RCC 7860 (cell line): ENCODE results near the gene MDH1B.
"Not testable (repeated sequence)": the region's sequence is repeated elsewhere in the genome, so short reads cannot be mapped to it uniquely, and the experiment has no call there.

Source experiments
- DNase-seq: peaks from one replicate; pipeline ENCODE4 v3.0.0-alpha.2; 2015; ENCODE audit warnings: low spot score
- FAIRE-seq: peaks from 2 replicates; lab custom pipeline; 2012; peaks lifted over from hg19 to GRCh38; lab: Jason Lieb, UNC

MDH1B gene

GRCh38 chr2:206774871-206775270, 9.7 kb upstream of the MDH1B start:
- no peak for FAIRE-seq
- DNase-seq: no peak

DNA sequence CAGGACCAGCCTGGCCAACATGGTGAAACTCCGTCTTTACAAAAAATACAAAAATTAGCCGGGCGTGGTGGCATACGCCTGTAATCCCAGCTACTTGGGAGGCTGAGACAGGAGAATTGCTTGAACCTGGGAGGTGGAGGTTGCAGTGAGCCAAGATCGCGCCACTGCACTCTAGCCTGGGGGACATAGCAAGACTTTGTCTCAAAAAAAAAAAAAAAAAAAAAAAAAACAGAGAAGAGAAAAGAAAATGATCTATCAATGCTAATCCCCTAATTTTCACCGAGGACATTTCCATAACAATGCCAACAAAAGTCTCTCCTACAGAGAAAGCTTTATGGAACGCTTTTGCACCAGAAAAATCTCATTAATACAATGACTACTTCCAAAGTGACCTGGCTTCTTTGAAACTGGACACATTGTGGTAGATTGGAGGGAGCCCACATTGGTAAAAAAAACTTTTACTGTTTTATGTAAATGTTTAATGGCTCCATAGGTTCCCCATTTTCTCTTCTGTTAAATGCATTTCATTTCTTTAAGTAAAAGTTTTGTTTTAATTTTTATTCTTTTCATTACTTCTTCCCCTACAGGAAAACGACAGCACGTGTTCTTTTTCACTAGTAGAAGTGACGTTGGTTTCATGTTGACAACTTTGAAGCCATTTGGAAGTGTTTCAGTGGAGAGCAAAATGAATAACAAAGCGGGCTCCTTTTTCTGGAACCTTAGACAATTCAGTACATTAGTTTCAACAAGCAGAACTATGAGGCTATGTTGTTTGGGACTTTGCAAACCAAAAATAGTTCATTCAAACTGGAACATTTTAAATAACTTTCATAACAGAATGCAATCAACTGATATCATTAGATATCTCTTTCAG, 1.2 kb upstream of the MDH1B start:
- DNase-seq: no peak

GRCh38 chr2:206764673-206765241, 371 bp downstream of the MDH1B start:
- FAIRE-seq (no peak), DNase-seq (no peak)

More for the DNA sequence above, 1.2 kb upstream of the MDH1B start:
- no peak for FAIRE-seq

- no peak for DNase-seq
- FAIRE-seq: no peak
Observed at GRCh38 chr2:206756816-206757215, 8.3 kb downstream of the MDH1B start.

- FAIRE-seq: no peak
- DNase-seq: no peak
Observed at GRCh38 chr2:206740800-206741199, 24.3 kb downstream of the MDH1B start.

DNA sequence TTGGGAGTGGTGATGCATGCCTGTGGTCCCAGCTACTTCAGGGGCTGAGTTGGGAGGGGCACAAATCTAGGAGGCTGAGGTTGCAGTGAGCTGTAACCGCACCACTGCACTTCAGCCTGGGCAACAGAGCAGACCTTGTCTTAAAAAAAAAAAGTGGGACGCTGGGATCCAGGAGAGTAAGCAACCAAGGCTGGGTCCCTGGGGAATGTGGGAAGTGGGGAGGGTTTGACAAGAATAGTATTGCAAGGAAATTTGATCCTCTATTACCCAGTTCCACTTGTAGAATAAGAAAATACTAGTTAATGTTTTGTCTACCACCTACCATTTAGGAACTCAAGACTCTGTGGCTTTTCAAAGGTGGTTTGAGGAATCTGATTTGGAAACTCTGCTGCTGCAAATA, 25.9 kb downstream of the MDH1B start:
- DNase-seq (no peak), FAIRE-seq (no peak)

DNA sequence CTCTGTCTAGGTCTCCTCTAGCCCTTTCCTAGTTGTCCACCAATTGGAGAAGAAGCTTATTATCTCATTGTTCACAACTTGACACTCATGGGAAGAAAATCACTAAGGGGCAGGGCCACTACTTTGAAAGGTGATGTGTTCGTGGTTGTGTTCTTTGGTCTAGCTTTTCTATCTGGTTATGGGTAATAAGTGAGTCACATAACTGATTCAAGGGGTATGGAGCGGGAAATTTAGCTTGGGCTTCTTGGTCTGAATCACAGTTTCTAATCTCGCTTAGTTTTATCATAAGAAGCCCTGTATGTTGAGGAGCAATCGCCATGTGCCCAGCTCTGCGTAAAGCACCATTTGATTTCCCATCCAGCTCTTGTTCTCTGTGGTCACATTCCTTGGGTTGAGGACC, 28.2 kb downstream of the MDH1B start:
- FAIRE-seq (no peak), DNase-seq (no peak)

DNA sequence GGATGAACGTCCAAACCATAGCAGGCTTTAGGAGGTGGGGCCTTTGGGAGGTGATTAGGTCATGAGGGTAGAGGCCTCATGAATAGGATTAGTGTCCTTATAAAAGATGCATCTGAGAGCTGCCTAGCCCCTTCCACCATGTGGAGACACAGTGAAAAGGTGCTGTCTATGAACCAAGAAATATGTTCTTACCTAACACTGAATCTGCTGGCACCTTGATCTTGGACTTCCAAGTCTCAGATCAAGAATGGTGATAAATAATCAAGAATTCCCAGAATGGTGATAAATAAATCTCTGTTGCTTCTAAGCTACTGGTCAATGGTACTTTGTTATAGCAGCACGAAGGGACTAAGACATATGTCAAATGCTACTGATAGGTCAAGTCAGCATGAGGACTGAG, 31.8 kb downstream of the MDH1B start:
- no peak for DNase-seq
- no peak for FAIRE-seq

DNA sequence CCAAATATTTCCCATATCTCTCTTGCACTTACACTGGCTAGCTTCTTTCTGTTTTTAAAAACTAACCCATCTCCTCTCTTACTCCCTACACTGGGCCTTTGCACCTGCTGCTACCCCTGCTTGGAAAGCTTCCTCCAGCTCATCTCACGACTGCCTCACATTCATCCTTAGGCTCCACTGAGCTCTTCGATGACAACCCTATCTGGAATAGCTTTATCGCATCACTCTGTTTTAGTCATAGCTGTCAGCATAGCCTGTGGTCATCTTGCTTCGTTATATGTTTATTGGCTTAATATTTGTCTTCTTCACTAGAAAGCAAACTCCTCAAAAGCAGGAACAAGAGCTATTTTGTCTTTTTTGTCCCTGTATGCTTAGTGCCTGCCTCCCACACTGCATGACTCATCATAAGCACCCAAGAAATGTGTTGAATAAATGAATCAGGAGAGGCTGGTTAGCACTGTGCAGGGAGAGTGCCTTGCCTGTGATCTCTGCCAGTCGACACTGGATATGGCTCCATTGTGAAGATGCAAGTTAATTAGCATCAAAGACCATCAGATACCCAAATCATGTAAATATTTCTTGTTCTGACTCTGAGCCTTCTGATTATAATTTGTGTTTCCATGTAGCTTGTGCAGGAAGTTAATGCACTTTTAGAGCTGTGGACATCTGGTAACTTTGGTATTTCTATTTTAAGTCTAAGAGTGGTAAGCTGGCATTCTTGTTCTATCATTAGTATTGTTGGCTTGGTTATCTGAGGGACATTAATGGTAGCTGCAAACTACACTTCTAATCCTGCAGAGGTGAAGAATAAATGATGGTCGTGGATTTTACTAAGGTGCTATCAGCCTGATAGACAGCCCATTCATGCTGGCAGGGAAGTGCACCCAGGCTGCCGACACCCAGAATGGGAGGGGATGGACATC, 36.6 kb downstream of the MDH1B start:
- DNase-seq (peak; percentile 22), FAIRE-seq (no peak)

DNA sequence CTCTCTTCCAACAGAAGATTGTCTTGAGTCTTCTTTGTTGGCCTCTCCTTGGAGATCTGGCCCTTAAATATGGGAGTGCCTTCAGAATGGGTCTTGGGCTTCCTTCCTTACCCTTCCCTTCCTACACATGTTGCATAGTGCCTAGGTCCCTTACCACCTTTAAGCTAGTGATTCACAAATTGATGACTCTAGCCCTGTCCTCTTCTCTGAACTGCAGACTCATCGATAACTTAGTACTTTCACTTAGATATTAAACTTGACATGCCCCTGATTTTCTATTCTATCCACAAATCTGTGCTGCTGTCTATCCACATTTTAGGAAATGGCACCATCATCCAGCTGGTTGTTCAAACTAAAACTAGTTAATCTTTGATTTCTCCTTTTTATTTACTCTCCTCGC, 37.8 kb downstream of the MDH1B start:
- FAIRE-seq (no peak), DNase-seq (no peak)

DNA sequence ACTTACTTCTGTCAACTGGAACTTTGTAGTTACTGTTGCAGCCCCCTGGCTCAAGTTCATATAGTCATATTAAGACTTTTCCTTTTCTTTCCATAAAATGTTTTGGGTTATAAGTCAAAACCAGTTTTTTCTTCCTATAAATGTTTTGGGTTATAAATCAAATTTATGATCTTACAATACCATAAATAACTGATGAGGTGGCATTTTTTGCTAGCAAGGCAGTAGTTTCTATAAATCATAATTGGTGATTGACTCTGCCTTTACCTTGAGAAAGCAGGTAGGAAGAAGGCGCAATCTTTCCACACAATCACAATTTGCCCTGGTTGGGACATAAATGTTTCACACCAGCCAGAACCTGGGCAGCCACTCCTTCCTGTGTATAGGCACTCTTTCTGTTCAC, 41.8 kb downstream of the MDH1B start:
- DNase-seq (no peak), FAIRE-seq (no peak)

DNA sequence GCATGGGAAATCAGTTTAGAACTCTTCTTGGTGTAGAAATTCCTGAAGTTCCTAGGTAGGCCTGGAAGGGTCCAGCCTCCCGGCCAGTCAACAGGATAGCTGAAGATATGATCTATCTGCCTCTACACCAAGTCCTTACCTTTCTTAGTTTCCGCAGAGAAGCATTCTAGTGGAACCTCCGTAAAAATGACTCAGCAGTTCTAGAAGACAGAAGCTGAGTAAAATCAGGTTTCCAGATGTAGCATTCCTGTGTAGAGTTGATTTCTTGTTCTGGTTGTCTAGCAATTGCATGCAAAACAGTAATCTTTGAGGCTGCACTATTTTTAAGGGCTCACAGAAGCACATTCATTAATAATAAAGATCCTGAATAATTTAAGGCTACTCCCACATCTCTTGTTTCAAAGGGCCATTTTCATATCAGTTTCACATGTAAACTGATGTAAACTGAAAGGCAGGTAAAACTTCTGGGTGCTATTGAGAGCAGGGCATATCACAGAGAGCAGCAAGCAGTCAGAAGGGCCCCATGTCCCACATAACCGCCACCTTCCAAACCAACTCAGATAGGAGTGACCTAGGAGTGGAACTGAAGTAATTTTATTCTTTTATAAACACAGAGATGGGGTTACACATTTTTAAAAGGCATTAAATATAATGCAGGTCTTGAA, 43.7 kb downstream of the MDH1B start:
- DNase-seq: no peak
- FAIRE-seq: no peak

GRCh38 chr2:206718296-206718695, 46.8 kb downstream of the MDH1B start, which contains the start of gene DYTN:
DYTN (minus strand) TSS chr2:206718396; CDS start chr2:206718279, 117 bp downstream.
- FAIRE-seq (no peak), DNase-seq (no peak)

- DNase-seq (no peak), FAIRE-seq (no peak)
Observed at GRCh38 chr2:206716623-206717022, 48.5 kb downstream of the MDH1B start.

DNA sequence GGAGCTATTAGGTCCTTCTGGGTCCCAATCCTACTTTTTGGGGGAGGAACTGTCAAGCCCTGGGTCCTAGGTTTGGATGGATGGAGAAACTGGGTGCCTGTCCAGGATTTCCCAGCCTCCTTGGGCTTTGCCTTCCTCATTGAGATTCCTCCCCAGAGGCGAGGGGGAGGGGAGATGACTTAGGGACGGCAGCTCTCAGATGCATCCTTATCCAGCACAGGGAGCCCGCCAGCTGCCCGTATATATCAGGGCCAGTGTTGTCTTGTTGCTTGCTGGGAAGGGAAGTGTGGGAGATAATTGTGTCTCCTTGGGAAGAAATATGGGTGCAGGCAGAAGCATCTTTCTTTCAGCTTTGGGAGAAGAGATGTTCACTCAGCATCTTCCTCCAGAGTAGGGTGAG, 49.9 kb downstream of the MDH1B start:
- not testable (repeated sequence) for FAIRE-seq, DNase-seq

DNA sequence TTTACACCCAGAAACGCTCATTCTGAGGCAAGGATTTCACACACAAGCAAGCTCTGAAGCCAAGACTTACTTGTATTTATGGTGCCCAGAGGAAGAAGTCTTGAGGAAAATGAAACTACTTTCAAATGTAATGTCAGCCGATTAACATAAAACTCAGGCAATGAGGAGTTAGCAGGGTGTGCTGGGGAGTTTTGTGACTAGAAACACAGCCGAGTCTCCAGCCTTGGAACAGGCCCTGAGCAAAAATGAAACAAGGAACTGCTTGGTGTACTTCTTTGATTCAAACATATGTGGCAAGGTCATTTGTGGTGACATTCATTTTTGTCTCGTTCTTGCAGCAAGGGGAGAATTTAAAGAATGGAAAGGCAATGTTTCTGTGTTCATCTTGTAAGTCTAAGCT, 51.4 kb downstream of the MDH1B start:
- DNase-seq (no peak), FAIRE-seq (no peak)

DNA sequence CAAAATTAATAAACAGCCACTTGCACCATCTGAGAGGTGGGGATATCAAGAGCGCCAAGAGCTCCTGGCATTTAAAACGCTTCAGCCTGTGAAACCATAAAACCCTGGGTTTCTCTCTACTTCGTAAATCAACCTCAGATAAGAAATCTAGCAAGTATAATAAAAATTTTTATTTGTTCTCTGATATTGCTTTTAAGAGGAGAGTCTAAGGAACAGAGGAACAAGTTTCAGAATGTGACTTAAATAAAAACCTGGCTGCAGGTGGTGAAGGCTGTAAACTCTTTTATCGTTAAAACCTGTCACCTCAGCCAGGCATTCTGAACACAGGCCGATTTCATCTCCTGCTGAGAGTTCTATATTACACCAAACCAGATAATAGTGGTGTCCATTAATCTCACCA, 56.8 kb downstream of the MDH1B start:
- no peak for FAIRE-seq
- DNase-seq: no peak

GRCh38 chr2:206707164-206707701, 57.9 kb downstream of the MDH1B start:
- FAIRE-seq: no peak

GRCh38 chr2:206701952-206702605, 63.0 kb downstream of the MDH1B start:
- FAIRE-seq (no peak), DNase-seq (no peak)

More at GRCh38 chr2:206707164-206707701, 57.9 kb downstream of the MDH1B start:
- no peak for DNase-seq

GRCh38 chr2:206700156-206700555, 65.0 kb downstream of the MDH1B start:
- FAIRE-seq (no peak), DNase-seq (no peak)
